ENCODE results near the gene LDLRAD4. TPM values are rescaled to one million over a fixed set of nuclear protein-coding genes. Genes with fewer than 3 reads are reported as not detected.

Gene LDLRAD4
- total and polyA plus RNA-seq, 9 of the 15 experiments (the other 6 are each of a cell fraction or from before 2014, with no cell fraction given) = 0.01 TPM; not detected in 8

- FAIRE-seq (no peak), DNase-seq (ENCODE audit: extremely low read depth in 1 of 4, low spot score in 3 of 4) (no peak), ATAC-seq (no peak)
- Histone ChIP-seq H3K27me3 (ENCODE audit: control insufficient read depth in 2 of 2, insufficient read depth in 2 of 2, low read length in 2 of 2) (peaks cover 4 to 15% of the 10 kb centered on the region in 2 experiments; a peak in 3 of 5 replicates), H3K79me2 (ENCODE audit: control insufficient read depth, insufficient read depth, low read length) (no peaks in the 10 kb centered on the region), H3K4me1 (replicated peaks in 1 of 2; ENCODE audit: control insufficient read depth in 2 of 2, insufficient read depth in 2 of 2, low read length in 2 of 2) (no peaks in the 10 kb centered on the region), H2AFZ (ENCODE audit: low read depth, low read length) (no peak overlapping the region), H3K9me3 (replicated peaks; ENCODE audit: control insufficient read depth, insufficient read depth, low read depth, low read length) (no peaks in the 10 kb centered on the region), H3K4me2 (ENCODE audit: insufficient read depth, low read length) (no peak overlapping the region), H3K27ac (ENCODE audit: extremely low read depth, low read depth, low read length) (no peak overlapping the region), H4K20me1 (replicated peaks; ENCODE audit: control insufficient read depth, insufficient read depth, low read length) (no peaks in the 10 kb centered on the region), H3K4me3 (no peak overlapping the region), H3K36me3 (ENCODE audit: control insufficient read depth, insufficient read depth, low read length) (no peaks in the 10 kb centered on the region), H3K9ac (ENCODE audit: insufficient read depth in 1 of 2, low read depth in 2 of 2, low read length in 2 of 2) (no peak overlapping the region), H3K9me1 (ENCODE audit: control insufficient read depth, insufficient read depth, low read length) (no peaks in the 10 kb centered on the region)
- WGBS (ENCODE audit: insufficient coverage, low coverage, missing lambda C conversion rate) = 4% methylated on average over 8 of the region's 8 CpGs
- ChIA-PET POLR2A (interaction anchor here (0.8 kb wide), 1 partner anchor 9 kb away, joined by 3 read pairs; no protein-coding TSS in a partner anchor), CTCF (ENCODE audit: low intra/inter-chr PET ratio) (no interaction called here)
- in situ Hi-C loops (cut with MboI) = no loop called here
- intact Hi-C loops (cut with micrococcal nuclease) = no loop called here
- no TSS peak for BruUV-seq (replicated peaks)
- no peak for TF ChIP-seq PRDM10 (IDR thresholded peaks at IDR 0.05; ENCODE audit: partially characterized antibody)
- TF ChIP-seq ARID1B (IDR thresholded peaks at IDR 0.05) = no peak
- TF ChIP-seq ZBED1 (IDR thresholded peaks at IDR 0.05) = no peak
- TF ChIP-seq ZNF174 (CRISPR knock-in tag; IDR thresholded peaks at IDR 0.05) = no peak
- no peak for TF ChIP-seq ZFP1 (CRISPR knock-in tag; IDR thresholded peaks at IDR 0.05)
- no peak for TF ChIP-seq FOSL1 (tag; conservative IDR thresholded peaks at IDR 0.05)
- TF ChIP-seq MTA2 (IDR thresholded peaks at IDR 0.05; ENCODE audit: low read depth) = no peak
- TF ChIP-seq ZNF696 (CRISPR knock-in tag; conservative IDR thresholded peaks at IDR 0.05) = no peak
- no peak for TF ChIP-seq NUFIP1 (IDR thresholded peaks at IDR 0.05; ENCODE audit: partially characterized antibody)
- no peak for TF ChIP-seq HNRNPK (IDR thresholded peaks at IDR 0.05; ENCODE audit: low read depth, low read length, poor library complexity, severe bottlenecking)
- no peak for TF ChIP-seq MAX (CRISPR knock-in tag; IDR thresholded peaks at IDR 0.05)
- TF ChIP-seq ESRRB (CRISPR knock-in tag; IDR thresholded peaks at IDR 0.05; ENCODE audit: borderline replicate concordance) = no peak
- TF ChIP-seq ZNF197 (CRISPR knock-in tag; IDR thresholded peaks at IDR 0.05; ENCODE audit: low read depth) = no peak
- TF ChIP-seq FOXP4 (CRISPR knock-in tag; IDR thresholded peaks at IDR 0.05; ENCODE audit: borderline replicate concordance) = no peak
- no peak for TF ChIP-seq ZSCAN29 (IDR thresholded peaks at IDR 0.05)
- TF ChIP-seq GABPB1 (CRISPR knock-in tag; IDR thresholded peaks at IDR 0.05) = no peak
- TF ChIP-seq E2F1 (CRISPR knock-in tag; IDR thresholded peaks at IDR 0.05) = no peak
- TF ChIP-seq BRD4 (IDR thresholded peaks at IDR 0.05) = no peak
These were observed 106.3 kb downstream of the LDLRAD4 start for GRCh38 chr18:13324880-13325279.

Data from K562 (cell line).